ENCODE results near the gene SFMBT2. TPM values are rescaled to one million over a fixed set of nuclear protein-coding genes. Genes with fewer than 3 reads are reported as not detected.

Gene SFMBT2
- total RNA-seq, 1 donor from 2014 or later: 18.7 TPM

- no peaks in the 10 kb centered on the region for H3K9me3 Mint-ChIP-seq
- no peaks in the 10 kb centered on the region for H3K4me1 Mint-ChIP-seq
- no peak overlapping the region for H3K4me3 Mint-ChIP-seq
- ChIA-PET POLR2A (interaction anchor here (0.7 kb wide), 1 partner anchor 283 kb away, joined by 3 read pairs; no protein-coding TSS in a partner anchor), CTCF (no interaction called here)
- peaks cover 50% of the 10 kb centered on the region for H3K36me3 Mint-ChIP-seq (ENCODE audit: low read depth)
- DNase-seq (no peak), ATAC-seq (ENCODE audit: low read depth) (no peak)
- TF ChIP-seq, protein P1, sequence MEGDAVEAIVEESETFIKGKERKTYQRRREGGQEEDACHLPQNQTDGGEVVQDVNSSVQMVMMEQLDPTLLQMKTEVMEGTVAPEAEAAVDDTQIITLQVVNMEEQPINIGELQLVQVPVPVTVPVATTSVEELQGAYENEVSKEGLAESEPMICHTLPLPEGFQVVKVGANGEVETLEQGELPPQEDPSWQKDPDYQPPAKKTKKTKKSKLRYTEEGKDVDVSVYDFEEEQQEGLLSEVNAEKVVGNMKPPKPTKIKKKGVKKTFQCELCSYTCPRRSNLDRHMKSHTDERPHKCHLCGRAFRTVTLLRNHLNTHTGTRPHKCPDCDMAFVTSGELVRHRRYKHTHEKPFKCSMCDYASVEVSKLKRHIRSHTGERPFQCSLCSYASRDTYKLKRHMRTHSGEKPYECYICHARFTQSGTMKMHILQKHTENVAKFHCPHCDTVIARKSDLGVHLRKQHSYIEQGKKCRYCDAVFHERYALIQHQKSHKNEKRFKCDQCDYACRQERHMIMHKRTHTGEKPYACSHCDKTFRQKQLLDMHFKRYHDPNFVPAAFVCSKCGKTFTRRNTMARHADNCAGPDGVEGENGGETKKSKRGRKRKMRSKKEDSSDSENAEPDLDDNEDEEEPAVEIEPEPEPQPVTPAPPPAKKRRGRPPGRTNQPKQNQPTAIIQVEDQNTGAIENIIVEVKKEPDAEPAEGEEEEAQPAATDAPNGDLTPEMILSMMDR (IDR thresholded peaks at IDR 0.05): no peak
- intact Hi-C loops (cut with micrococcal nuclease): no loop called here
- no peak overlapping the region for H3K27ac Mint-ChIP-seq
- no peaks in the 10 kb centered on the region for H3K27me3 Mint-ChIP-seq
Measured at GRCh38 chr10:7202793-7203355, 208.0 kb downstream of the SFMBT2 start.

DNA sequence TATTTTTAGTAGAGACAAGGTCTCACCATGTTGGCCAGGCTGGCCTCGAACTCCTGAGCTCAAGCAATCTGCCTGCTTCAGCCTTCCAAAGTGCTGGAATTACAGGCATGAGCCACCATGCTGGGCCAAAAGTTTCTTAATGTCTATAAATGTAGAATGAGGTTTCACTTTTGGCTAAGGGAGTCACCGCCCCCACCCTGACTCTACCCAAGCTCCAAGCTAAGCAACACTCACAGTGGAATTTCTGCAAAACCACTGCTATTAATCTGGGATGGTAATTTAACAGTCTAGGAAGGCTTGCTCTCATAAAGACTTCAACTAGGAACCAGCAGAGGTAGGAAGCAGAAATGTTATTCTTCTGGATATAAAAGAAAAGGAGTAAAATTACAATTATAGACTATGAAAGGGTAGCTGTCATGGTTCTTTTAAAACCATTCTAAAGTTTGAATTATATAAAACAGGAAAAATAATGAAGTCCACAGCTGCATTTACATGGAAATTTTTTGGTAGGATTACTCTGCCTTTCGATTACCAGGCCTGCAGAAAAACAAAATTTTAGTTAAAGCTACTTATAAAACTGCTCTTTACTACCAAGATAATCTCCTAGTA, 211.6 kb downstream of the SFMBT2 start:
- TF ChIP-seq, protein P1 (IDR thresholded peaks at IDR 0.05): no peak
- Mint-ChIP-seq H3K36me3 (ENCODE audit: low read depth) (peaks cover 60% of the 10 kb centered on the region), H3K4me3 (no peak overlapping the region), H3K4me1 (peaks cover 15% of the 10 kb centered on the region), H3K27me3 (no peaks in the 10 kb centered on the region), H3K9me3 (no peaks in the 10 kb centered on the region), H3K27ac (no peak overlapping the region)
- intact Hi-C loops (cut with micrococcal nuclease): no loop called here
- CTCF ChIA-PET: no interaction called here
- ATAC-seq (ENCODE audit: low read depth): no peak
- POLR2A ChIA-PET: no interaction called here
- no peak for DNase-seq

- peaks cover 42% of the 10 kb centered on the region for H3K4me1 Mint-ChIP-seq
- no peak for ATAC-seq (ENCODE audit: low read depth)
- POLR2A ChIA-PET: no interaction called here
- H3K27me3 Mint-ChIP-seq: no peaks in the 10 kb centered on the region
- CTCF ChIA-PET: no interaction called here
- TF ChIP-seq, protein P1 (IDR thresholded peaks at IDR 0.05): no peak
- H3K36me3 Mint-ChIP-seq (ENCODE audit: low read depth): peaks cover 49% of the 10 kb centered on the region
- H3K9me3 Mint-ChIP-seq: peaks cover 3% of the 10 kb centered on the region
- intact Hi-C loops (cut with micrococcal nuclease): no loop called here
- no peak overlapping the region for H3K4me3 Mint-ChIP-seq
- no peak overlapping the region for H3K27ac Mint-ChIP-seq
- DNase-seq: no peak
Measured at GRCh38 chr10:7196284-7196683, 214.6 kb downstream of the SFMBT2 start.

DNA sequence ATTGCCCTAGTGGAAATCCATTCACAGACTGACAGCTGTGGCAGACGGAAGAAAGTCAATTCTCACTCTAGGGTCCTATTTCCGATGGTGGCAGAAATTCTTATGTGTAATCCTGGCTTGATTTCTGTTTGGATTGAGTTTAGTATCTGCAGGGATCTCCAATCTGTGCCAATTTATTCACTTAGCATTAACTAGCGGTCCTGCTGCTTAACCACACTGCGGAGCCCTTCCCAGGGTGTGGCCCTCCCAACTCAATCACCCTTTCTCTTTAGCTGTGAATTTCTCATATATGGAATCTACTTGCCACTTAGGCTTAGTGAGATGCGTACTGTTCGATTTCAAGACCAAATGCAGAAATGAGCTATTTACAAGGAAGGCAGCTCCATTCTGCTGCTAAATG, 215.7 kb downstream of the SFMBT2 start:
- ChIA-PET POLR2A (interaction anchor here (0.6 to 1.3 kb wide), 2 partner anchors 10 to 480 kb away, joined by 3 read pairs; no protein-coding TSS in a partner anchor), CTCF (no interaction called here)
- H3K4me3 Mint-ChIP-seq: no peak overlapping the region
- ATAC-seq (ENCODE audit: low read depth) (no peak), DNase-seq (no peak)
- H3K9me3 Mint-ChIP-seq: peaks cover 10% of the 10 kb centered on the region
- H3K27me3 Mint-ChIP-seq: no peaks in the 10 kb centered on the region
- no peak overlapping the region for H3K27ac Mint-ChIP-seq
- intact Hi-C loops (cut with micrococcal nuclease): no loop called here
- peaks cover 50% of the 10 kb centered on the region for H3K4me1 Mint-ChIP-seq
- H3K36me3 Mint-ChIP-seq (ENCODE audit: low read depth): peaks cover 47% of the 10 kb centered on the region
- TF ChIP-seq, protein P1 (IDR thresholded peaks at IDR 0.05): no peak

GRCh38 chr10:7194571-7194970, 216.3 kb downstream of the SFMBT2 start:
- peaks cover 10% of the 10 kb centered on the region for H3K9me3 Mint-ChIP-seq
- intact Hi-C loops (cut with micrococcal nuclease): loop anchor here (5.0 kb wide), 1 partner anchor 277 kb away; no protein-coding TSS in a partner anchor
- H3K27me3 Mint-ChIP-seq: no peaks in the 10 kb centered on the region
- no peak for DNase-seq
- H3K4me1 Mint-ChIP-seq: peaks cover 50% of the 10 kb centered on the region
- ChIA-PET CTCF (interaction anchor here (1.5 kb wide), 1 partner anchor 9 kb away, joined by 3 read pairs; no protein-coding TSS in a partner anchor), POLR2A (interaction anchor here (0.6 to 1.3 kb wide), 2 partner anchors 10 to 480 kb away, joined by 3 read pairs; no protein-coding TSS in a partner anchor)
- H3K27ac Mint-ChIP-seq: no peak overlapping the region
- no peak for ATAC-seq (ENCODE audit: low read depth)
- peaks cover 43% of the 10 kb centered on the region for H3K36me3 Mint-ChIP-seq (ENCODE audit: low read depth)
- TF ChIP-seq, protein P1 (IDR thresholded peaks at IDR 0.05): no peak
- no peak overlapping the region for H3K4me3 Mint-ChIP-seq

All from activated B cell treated with CpG ODN at 0.5 μM for 24 hours (primary cell).